Right atrium auricular region (tissue), 2 donors: Measurements from ENCODE around the gene GRIP2. TPM values are rescaled to one million over a fixed set of nuclear protein-coding genes. Genes with fewer than 3 reads are reported as not detected.

Experiments
- DNase-seq: peaks from one replicate; pipeline ENCODE4 v3.0.0-alpha.2; 2019; ENCODE audit warnings: low spot score
- H3K27ac ChIP-seq, 2 donors: fragments of 200-600 bp; sonication (generic); 1 replicate in 1 of 2; 2 replicates in 1 of 2; pipeline ENCODE4 v1.5.1; 2016 to 2019
- H3K27me3 ChIP-seq, 2 donors: fragments of 200-600 bp; sonication (generic); one replicate each; pipeline versions ENCODE4 v1.5.1 to v1.6.0; 2017 to 2019
- H3K36me3 ChIP-seq: fragments of 200-600 bp; sonication (generic); one replicate; pipeline ENCODE4 v1.5.1; 2016
- H3K4me1 ChIP-seq, 2 donors: fragments of 200-600 bp; sonication (generic); one replicate each; pipeline versions ENCODE4 v1.5.1 to v1.6.0; 2017 to 2019
- H3K4me3 ChIP-seq, 2 donors: fragments of 200-600 bp; sonication (generic); 1 replicate in 1 of 2; 2 replicates in 1 of 2; pipeline ENCODE4 v1.5.1; 2017 to 2019; ENCODE audit warnings: mild to moderate bottlenecking in 1 of 2, moderate library complexity in 1 of 2
- H3K9me3 ChIP-seq, 2 donors: fragments of 200-600 bp; sonication (generic); one replicate each; pipeline ENCODE4 v1.5.1; 2019
- total RNA-seq, 2 donors: library from RNA; depleted of rRNA; stranded (reverse); fragments of >200 nt; gene quantifications; one replicate each; pipeline ENCODE4 v1.1.0, GENCODE V29; 2016
- TF ChIP-seq, protein P1 (sequence below), 2 donors: fragments of 200-600 bp; sonication (generic); IDR thresholded peaks; one replicate each; pipeline ENCODE4 v1.5.1; 2019; ENCODE audit warnings: antibody characterized with exemption in 2 of 2

The GRIP2 gene
- total RNA-seq, 2 donors from 2014 or later, result 7.1 to 13.2 TPM

DNA sequence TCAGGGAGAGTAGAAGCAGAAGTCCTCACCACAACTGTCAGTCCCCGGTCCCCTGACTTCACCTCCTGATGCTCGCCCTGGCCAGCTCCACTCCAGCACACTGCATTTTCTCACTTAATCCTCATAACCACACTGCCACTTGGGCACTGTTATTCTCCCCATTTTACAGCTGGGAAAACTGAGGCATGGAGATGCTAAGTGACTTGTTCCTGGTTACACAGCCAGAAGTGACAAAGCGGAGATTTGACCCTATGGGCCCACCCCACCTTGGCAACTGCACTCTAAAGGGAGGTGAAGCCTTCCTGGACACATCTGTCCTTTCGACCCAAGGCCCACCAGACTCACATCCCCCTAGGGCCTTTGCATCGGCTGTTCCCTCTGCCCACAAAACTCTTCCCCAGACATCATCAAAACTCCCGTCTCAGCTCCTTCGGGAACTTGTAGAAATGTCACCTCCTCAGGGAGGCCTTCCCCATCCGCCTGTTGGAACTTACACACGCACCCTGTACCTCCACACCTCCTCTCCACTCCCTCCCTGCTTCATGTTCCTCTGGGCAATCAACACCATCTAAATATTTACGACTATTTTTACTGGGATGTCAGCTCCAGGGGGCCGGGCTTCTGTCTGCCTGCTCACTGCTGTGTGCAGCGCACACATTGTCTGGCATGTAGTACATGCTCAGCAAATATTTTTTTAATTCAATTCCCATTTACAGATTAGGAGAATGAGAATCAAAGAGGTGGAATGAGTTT, 3.1 kb downstream of the GRIP2 start:
- Histone ChIP-seq H3K9me3 (no peaks in the 10 kb centered on the region), H3K4me1 (peaks cover 0 to 55% of the 10 kb centered on the region in 2 donors), H3K27me3 (no peaks in the 10 kb centered on the region), H3K27ac (peak overlapping the region in 1 of 2 donors; percentile 82), H3K36me3 (no peaks in the 10 kb centered on the region), H3K4me3 (no peak overlapping the region)
- DNase-seq, result no peak
- TF ChIP-seq, protein P1, sequence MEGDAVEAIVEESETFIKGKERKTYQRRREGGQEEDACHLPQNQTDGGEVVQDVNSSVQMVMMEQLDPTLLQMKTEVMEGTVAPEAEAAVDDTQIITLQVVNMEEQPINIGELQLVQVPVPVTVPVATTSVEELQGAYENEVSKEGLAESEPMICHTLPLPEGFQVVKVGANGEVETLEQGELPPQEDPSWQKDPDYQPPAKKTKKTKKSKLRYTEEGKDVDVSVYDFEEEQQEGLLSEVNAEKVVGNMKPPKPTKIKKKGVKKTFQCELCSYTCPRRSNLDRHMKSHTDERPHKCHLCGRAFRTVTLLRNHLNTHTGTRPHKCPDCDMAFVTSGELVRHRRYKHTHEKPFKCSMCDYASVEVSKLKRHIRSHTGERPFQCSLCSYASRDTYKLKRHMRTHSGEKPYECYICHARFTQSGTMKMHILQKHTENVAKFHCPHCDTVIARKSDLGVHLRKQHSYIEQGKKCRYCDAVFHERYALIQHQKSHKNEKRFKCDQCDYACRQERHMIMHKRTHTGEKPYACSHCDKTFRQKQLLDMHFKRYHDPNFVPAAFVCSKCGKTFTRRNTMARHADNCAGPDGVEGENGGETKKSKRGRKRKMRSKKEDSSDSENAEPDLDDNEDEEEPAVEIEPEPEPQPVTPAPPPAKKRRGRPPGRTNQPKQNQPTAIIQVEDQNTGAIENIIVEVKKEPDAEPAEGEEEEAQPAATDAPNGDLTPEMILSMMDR (IDR thresholded peaks at IDR 0.05), result no peak

DNA sequence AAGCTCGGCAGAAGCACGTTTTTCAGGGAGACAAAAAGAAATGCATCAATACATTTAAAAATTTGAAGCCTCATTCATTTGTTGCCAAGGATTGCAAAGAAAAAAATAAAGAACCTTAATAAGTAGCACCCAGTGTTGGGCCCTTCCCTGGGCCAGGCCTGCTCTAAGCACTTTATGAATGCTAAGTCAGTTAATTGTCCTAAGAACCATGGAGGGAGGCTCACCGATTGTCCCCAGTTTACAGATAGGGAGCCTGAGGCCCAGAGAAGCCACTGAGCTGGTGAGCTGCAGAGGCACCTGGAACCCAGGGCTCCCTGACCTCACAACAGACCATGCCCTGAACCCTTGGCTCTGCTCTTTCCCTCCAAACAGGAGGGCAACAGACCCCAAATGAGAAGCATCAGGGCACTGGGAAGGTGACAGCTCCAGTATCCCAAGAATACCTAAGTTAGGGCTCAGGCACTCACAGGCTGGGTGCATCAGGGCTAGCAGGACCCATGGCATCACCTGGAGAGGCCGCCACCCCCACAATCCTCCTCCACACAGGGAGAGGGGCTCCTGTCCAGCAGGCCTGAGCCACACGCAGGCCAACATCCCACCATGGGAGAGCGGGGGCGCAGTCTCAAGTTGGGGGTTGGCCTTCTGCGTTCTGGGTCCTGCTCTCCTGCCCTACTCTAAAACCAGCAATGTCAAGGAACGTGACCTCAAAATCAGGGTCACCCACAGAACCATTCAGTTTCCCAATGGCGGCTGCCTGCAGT, 3.9 kb downstream of the GRIP2 start:
- Histone ChIP-seq H3K4me3 (no peak overlapping the region), H3K36me3 (no peaks in the 10 kb centered on the region), H3K9me3 (no peaks in the 10 kb centered on the region), H3K27me3 (no peaks in the 10 kb centered on the region), H3K4me1 (peaks cover 0 to 55% of the 10 kb centered on the region in 2 donors), H3K27ac (no peak overlapping the region)
- TF ChIP-seq, protein P1 (IDR thresholded peaks at IDR 0.05), result no peak
- DNase-seq, result no peak

DNA sequence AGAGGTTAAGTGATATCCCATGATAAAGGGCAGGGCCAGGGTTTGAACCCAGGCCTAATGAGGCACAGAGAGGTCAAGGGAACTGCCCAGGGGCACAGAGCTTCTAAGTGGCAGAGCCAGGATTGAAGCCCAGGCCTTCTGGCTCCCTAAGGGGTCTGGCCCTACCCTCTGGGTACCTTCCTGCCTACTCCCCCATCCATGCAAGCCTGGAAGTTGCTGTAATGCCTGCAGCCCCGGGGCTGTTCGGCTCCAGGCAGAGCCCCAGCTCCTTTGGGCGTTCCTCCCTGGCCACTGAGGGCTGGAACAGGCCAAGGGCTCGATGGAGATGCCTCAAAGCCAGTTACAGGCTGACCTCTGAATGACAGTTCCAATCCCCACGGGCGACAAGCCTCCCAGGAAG, 4.5 kb downstream of the GRIP2 start:
- Histone ChIP-seq H3K36me3 (no peaks in the 10 kb centered on the region), H3K27ac (no peak overlapping the region), H3K27me3 (no peaks in the 10 kb centered on the region), H3K4me1 (peaks cover 0 to 51% of the 10 kb centered on the region in 2 donors), H3K9me3 (no peaks in the 10 kb centered on the region), H3K4me3 (no peak overlapping the region)
- TF ChIP-seq, protein P1 (IDR thresholded peaks at IDR 0.05), result no peak
- no peak for DNase-seq

DNA sequence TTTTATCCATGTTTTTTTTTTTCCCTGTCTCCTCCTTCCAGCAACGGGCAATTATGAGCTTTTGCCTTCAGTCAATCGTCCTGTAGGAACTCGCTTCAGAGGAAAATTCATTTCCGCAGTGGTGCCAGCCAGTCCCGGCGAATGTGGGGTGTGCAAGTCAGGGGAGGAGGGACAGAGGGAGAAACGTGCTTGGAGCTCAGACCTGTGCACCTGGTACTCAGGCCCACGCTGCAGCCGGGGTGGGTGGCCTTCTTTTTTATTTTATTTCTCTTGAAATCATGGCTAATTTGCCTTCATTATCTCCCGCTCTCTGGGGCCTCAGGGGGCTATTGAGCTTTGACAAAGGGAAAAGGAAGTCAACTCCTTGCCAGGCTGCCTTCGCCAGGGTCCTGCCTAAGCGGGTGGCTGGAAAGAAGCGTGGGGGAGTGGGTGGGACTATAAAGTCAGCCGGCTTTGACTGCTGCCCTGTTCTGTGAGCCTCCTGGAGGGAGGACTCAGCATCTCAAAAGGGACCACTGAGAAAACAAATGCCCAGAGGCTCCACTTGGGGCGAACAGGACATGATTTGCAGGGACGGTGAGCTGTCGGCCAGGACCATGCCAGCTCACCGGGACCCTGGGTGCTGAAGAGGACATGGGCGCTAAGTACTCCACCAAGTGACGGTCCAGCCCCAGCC, 5.5 kb downstream of the GRIP2 start:
- no peak for DNase-seq
- Histone ChIP-seq H3K27me3 (no peaks in the 10 kb centered on the region), H3K9me3 (no peaks in the 10 kb centered on the region), H3K36me3 (no peaks in the 10 kb centered on the region), H3K4me1 (peaks cover 0 to 48% of the 10 kb centered on the region in 2 donors), H3K4me3 (no peak overlapping the region), H3K27ac (peak overlapping the region; percentile 6 to 34)
- TF ChIP-seq, protein P1 (IDR thresholded peaks at IDR 0.05), result no peak

DNA sequence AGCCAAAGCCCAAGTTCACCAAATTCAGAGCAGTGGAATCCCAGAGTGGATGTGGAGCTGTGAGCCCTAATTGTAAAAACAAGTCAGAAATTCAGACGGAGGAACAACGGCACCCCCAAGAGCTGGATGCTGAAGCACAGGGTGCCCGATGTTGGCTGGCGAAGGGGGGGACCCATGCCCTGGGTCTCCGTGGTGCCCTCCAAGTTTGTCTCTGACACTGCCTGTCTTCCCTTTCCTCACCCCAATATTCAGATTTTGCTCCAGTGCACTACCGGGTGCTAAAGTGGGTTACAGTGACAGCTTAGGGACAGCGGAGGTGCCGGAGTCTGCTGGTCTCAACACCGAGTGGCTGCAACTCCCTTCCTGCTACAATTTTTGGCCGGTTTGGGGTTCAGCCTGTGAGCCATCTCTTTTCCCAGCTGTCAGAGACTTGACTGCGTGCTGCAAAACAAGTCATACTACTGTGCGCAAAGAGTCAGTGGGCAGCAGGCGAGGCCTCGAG, 6.6 kb downstream of the GRIP2 start:
- H3K27me3 ChIP-seq, result no peaks in the 10 kb centered on the region
- no peaks in the 10 kb centered on the region for H3K36me3 ChIP-seq
- H3K4me1 ChIP-seq, result peaks cover 0 to 45% of the 10 kb centered on the region in 2 donors
- H3K27ac ChIP-seq, result peak overlapping the region; percentile 50 to 52
- no peaks in the 10 kb centered on the region for H3K9me3 ChIP-seq
- no peak for DNase-seq
- TF ChIP-seq, protein P1 (IDR thresholded peaks at IDR 0.05), result no peak
- H3K4me3 ChIP-seq, result no peak overlapping the region
